ENCODE results near the gene PTPRN2.

The PTPRN2 gene

GRCh38 chr7:158001003-158001402 lies 586.6 kb downstream of the PTPRN2 start:
- TF ChIP-seq CTCF (IDR thresholded peaks at IDR 0.05) = no peak
- DNase-seq (ENCODE audit: low spot score) = no peak
- Histone ChIP-seq H3K4me3 (no peak overlapping the region), H3K27ac (no peak overlapping the region)

- TF ChIP-seq CTCF (IDR thresholded peaks at IDR 0.05) = no peak
- DNase-seq (ENCODE audit: low spot score) = no peak
- Histone ChIP-seq H3K4me3 (no peak overlapping the region), H3K27ac (no peak overlapping the region)
These were observed 587.5 kb downstream of the PTPRN2 start for GRCh38 chr7:158000160-158000559.

GRCh38 chr7:157998884-157999552 lies 588.6 kb downstream of the PTPRN2 start:
- no peak for TF ChIP-seq CTCF (IDR thresholded peaks at IDR 0.05)
- no peak for DNase-seq (ENCODE audit: low spot score)

GRCh38 chr7:157997471-157997870 lies 590.2 kb downstream of the PTPRN2 start:
- no peak overlapping the region for H3K27ac ChIP-seq
- DNase-seq (ENCODE audit: low spot score) = no peak
- H3K4me3 ChIP-seq = no peak overlapping the region
- TF ChIP-seq CTCF (IDR thresholded peaks at IDR 0.05) = no peak

More at GRCh38 chr7:157998884-157999552, 588.6 kb downstream of the PTPRN2 start:
- Histone ChIP-seq H3K27ac (no peak overlapping the region), H3K4me3 (no peak overlapping the region)

DNA sequence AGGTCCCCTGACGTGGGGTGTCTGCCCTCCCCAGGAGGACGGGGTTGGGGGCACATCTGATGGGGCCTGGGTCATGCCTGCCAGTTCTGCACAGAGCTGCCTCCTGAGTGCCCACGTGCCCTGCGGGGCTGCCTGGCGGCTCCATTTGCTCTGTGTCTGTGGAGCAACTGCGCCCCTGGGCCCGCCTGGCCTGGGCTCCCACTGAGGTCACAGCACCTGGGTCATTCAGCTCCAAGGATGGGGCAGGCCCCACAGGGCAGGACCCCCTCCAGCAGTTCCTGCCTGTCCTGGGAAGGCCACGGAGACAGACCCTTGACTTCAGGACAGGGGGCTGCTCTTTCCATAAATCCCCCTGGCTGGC lies 590.6 kb downstream of the PTPRN2 start:
- TF ChIP-seq CTCF (IDR thresholded peaks at IDR 0.05) = no peak
- no peak overlapping the region for H3K4me3 ChIP-seq
- no peak overlapping the region for H3K27ac ChIP-seq
- no peak for DNase-seq (ENCODE audit: low spot score)

- Histone ChIP-seq H3K4me3 (no peak overlapping the region), H3K27ac (no peak overlapping the region)
- no peak for DNase-seq (ENCODE audit: low spot score)
- no peak for TF ChIP-seq CTCF (IDR thresholded peaks at IDR 0.05)
These were observed 591.1 kb downstream of the PTPRN2 start for GRCh38 chr7:157996359-157997079.

DNA sequence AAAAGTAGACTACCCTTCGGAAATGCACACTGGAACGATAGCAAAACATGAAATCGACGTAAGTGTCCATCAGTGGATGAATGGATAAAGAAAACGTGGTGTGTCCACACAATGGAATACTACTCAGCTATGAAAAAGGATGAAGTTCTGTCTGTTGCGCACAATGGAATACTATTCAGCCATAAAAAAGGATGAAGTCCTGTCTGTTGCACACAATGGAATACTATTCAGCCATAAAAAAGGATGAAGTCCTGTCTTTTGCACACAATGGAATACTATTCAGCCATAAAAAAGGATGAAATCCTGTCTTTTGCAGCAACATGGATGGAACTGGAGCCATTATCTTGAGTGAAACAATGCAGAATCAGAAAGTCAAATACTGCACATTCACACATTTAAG lies 591.8 kb downstream of the PTPRN2 start:
- TF ChIP-seq CTCF (IDR thresholded peaks at IDR 0.05) = no peak

More for the DNA sequence above, 591.8 kb downstream of the PTPRN2 start:
- DNase-seq (ENCODE audit: low spot score) = no peak
- H3K27ac ChIP-seq = no peak overlapping the region
- H3K4me3 ChIP-seq = no peak overlapping the region
